ENCODE results near the gene RBM42.

DNA sequence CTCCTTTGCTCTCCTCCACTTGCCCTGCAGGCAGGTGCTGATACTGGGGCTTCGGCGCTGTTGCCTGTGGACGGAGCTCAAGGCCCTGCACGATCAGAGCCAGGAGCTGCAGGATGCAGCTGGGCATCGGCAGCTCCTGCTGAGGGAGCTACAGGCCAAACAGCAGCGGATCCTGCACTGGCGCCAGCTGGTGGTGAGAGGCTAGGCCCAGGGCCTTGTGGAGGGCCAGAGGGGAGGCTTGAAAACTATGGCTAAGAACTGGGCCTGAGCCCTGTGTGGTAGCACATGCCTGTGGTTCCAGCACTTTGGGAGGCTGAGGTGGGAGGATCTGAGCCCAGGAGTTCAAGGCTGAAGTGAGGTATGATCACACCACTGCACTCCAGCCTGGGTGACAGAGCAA lies 10.0 kb upstream of the RBM42 start:
- TF ChIP-seq, protein P1, sequence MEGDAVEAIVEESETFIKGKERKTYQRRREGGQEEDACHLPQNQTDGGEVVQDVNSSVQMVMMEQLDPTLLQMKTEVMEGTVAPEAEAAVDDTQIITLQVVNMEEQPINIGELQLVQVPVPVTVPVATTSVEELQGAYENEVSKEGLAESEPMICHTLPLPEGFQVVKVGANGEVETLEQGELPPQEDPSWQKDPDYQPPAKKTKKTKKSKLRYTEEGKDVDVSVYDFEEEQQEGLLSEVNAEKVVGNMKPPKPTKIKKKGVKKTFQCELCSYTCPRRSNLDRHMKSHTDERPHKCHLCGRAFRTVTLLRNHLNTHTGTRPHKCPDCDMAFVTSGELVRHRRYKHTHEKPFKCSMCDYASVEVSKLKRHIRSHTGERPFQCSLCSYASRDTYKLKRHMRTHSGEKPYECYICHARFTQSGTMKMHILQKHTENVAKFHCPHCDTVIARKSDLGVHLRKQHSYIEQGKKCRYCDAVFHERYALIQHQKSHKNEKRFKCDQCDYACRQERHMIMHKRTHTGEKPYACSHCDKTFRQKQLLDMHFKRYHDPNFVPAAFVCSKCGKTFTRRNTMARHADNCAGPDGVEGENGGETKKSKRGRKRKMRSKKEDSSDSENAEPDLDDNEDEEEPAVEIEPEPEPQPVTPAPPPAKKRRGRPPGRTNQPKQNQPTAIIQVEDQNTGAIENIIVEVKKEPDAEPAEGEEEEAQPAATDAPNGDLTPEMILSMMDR (IDR thresholded peaks at IDR 0.05; ENCODE audit: low read depth, low read length, poor library complexity, severe bottlenecking): no peak
- no peak for TF ChIP-seq EZH2phosphoT487 (IDR thresholded peaks at IDR 0.05; ENCODE audit: borderline replicate concordance, low read length)

All from DOHH2 (cell line).